GM12875 (cell line): ENCODE measurements around the gene KIFAP3.
"Not testable (repeated sequence)": the region's sequence is repeated elsewhere in the genome, so short reads cannot be mapped to it uniquely, and the experiment has no call there.

Source experiments
- H3K4me3 ChIP-seq: one replicate; pipeline ENCODE4 v1.5.1; 2011; ENCODE audit warnings: low read depth, low read length, control low read depth
- TF ChIP-seq, protein P1 (sequence below): IDR thresholded peaks from 2 replicates; pipeline ENCODE4 v1.5.1; 2011; ENCODE audit warnings: low read depth, mild to moderate bottlenecking, control low read depth, inconsistent platforms, low read length, moderate library complexity, borderline replicate concordance; ENCODE audit not compliant: insufficient read depth

Gene KIFAP3

DNA sequence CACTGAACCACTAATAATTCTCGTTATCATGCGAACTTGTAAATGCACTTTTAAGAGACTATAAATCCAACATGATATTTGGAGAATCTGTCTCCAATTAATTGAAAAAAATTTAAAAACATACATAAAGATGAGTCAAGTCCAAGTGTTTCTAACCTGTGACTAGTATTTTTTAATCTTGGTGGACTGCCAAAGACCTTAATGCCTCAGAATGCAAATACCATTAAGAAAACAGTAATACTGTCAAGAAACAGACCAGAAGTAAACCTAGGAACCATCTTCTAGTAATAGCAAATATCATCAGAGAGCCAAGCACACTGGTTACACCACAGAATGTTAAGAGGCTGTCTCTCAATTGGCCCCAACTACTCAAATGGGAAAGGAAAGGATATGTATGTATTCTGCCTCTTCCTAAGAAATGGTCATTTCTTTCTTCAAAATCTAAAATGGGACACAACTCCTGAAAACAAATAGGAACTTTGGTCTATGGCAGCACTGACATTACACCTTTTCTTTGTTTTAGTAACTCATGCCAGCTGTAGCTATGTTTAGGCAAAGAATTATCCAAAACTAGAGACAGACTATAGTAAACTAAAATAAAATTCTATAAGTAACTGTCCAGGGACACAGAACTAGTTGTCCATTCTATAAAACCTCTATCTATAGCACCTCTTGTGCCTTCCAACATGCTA is 196.5 kb downstream of the KIFAP3 start:
- TF ChIP-seq, protein P1, sequence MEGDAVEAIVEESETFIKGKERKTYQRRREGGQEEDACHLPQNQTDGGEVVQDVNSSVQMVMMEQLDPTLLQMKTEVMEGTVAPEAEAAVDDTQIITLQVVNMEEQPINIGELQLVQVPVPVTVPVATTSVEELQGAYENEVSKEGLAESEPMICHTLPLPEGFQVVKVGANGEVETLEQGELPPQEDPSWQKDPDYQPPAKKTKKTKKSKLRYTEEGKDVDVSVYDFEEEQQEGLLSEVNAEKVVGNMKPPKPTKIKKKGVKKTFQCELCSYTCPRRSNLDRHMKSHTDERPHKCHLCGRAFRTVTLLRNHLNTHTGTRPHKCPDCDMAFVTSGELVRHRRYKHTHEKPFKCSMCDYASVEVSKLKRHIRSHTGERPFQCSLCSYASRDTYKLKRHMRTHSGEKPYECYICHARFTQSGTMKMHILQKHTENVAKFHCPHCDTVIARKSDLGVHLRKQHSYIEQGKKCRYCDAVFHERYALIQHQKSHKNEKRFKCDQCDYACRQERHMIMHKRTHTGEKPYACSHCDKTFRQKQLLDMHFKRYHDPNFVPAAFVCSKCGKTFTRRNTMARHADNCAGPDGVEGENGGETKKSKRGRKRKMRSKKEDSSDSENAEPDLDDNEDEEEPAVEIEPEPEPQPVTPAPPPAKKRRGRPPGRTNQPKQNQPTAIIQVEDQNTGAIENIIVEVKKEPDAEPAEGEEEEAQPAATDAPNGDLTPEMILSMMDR, result no peak
- no peak overlapping the region for H3K4me3 ChIP-seq

DNA sequence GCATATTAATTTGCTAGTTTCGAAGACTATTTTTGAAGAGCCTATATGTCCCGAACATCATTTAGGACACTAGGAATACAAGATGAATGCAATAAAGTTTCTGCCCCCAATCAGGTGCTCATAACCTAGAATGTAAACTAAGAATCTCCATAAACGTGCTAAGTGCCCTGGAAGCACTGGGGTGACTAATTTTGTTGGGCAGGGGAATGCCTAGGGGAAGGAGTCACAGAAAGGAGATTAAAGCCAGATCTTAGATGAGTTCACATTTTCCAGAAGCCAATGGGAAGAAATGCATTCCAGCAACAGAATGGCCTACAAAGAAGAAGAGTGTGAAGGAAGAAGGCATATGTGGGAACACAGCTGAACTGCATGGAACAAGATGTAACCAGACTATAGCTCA is 200.3 kb downstream of the KIFAP3 start:
- H3K4me3 ChIP-seq, result no peak overlapping the region
- TF ChIP-seq, protein P1, result no peak

DNA sequence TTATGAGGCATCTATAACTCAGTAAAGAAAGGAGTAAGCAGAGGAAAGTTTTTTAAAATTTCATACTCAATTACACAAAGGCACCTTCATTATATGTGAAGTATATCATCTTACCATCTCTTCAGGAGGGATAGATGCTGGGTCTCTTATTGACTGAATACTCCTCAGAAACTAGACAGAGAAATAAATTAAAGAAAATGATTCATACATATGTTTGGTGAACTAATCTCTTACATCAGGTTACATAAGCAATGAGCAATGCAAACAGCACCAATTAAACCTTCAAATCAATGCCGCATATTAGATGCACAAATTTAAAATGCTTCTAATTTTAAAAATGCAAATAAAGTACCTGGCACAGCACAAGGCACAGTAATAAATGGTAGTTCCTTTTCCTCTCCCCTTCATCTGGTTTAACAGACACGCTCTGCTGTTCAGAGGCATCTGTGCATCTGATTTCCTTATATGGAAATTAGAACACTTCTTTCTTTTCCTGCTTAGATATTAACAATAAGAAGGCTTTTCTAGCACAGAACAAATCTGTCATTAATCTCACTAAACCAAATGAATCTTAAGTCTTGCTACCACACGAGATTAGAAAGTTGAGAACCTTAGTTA is 200.8 kb downstream of the KIFAP3 start:
- H3K4me3 ChIP-seq, result no peak overlapping the region
- TF ChIP-seq, protein P1, result no peak

DNA sequence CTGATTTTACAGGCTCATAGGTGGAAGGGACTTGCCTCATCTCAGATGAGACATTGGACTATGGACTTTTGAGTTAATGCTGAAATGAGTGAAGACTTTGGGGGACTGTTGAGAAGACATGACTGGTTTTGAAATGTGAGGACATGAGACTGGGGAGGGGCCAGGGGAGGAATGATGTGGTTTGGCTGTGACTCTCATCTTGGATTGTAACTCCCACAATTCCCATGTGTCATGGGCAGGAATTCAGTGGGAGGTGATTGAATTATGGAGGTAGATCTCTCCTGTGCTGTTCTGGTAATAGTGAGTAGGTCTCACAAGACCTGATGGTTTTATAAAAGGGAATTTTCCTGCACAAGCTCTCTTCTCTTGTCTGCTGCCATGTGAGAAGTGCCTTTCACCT is 201.6 kb downstream of the KIFAP3 start:
- TF ChIP-seq, protein P1, result no peak
- no peak overlapping the region for H3K4me3 ChIP-seq

DNA sequence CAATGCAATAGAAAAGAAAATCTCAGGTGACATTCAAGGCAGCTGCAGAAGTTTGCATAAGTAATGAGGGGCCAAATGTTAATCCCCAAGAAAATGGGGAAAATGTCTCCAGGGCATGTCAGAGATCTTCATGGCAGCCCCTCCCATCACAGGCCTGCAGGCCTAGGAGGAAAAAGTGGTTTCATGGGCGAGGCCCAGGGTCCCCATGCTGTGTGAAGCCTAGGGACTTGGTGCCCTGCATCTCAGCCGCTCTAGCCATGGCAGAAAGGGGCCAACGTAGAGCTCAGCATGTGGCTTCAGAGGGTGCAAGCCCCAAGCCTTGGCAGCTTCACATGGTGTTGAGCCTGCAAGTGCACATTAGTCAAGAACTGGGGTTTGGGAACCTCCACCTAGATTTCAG is 202.5 kb downstream of the KIFAP3 start:
- not testable (repeated sequence) for H3K4me3 ChIP-seq
